Keratinocyte (primary cell): ENCODE results near the gene ZNF329. TPM values are rescaled to one million over a fixed set of nuclear protein-coding genes. Genes with fewer than 3 reads are reported as not detected.
A peak's percentile ranks its signal among the peaks of the same experiment; 100 is the strongest.

ENCODE experiments used
- DNase-seq: peaks from one replicate; pipeline ENCODE4 v3.0.0-alpha.2; 2011; ENCODE audit warnings: low read depth, missing footprints, low spot score
- FAIRE-seq: peaks from 2 replicates; lab custom pipeline; 2011; peaks lifted over from hg19 to GRCh38; lab: Jason Lieb, UNC
- H2AFZ ChIP-seq: 2 replicates; pipeline ENCODE4 v1.6.0; 2012; ENCODE audit warnings: low read length, control low read depth, inconsistent platforms; ENCODE audit not compliant: control insufficient read depth
- H3K27ac ChIP-seq: 2 replicates; pipeline ENCODE4 v1.5.1; 2011; ENCODE audit warnings: low read length; ENCODE audit not compliant: control insufficient read depth, insufficient read depth
- H3K27me3 ChIP-seq: 3 replicates; pipeline ENCODE4 v1.6.0; 2011; ENCODE audit warnings: low read length; ENCODE audit not compliant: control insufficient read depth, insufficient read depth; ENCODE audit errors: extremely low read depth
- H3K36me3 ChIP-seq, 2 experiments: 2 replicates in 1 of 2; 3 replicates in 1 of 2; pipeline ENCODE4 v1.5.1; 2011; ENCODE audit warnings: low read length in 2 of 2, mild to moderate bottlenecking in 1 of 2; ENCODE audit not compliant: control insufficient read depth in 2 of 2, insufficient read depth in 2 of 2; ENCODE audit errors: extremely low read depth in 1 of 2
- H3K4me1 ChIP-seq: 3 replicates; pipeline ENCODE4 v1.5.1; 2011; ENCODE audit warnings: low read length; ENCODE audit not compliant: control insufficient read depth, insufficient read depth; ENCODE audit errors: extremely low read depth
- H3K4me2 ChIP-seq: 3 replicates; pipeline ENCODE4 v1.6.0; 2011; ENCODE audit warnings: low read depth, low read length; ENCODE audit not compliant: control insufficient read depth, insufficient read depth; ENCODE audit errors: extremely low read depth
- H3K4me3 ChIP-seq, 3 experiments: fragments of 200-600 bp in 1 of 3; sonication (generic) in 1 of 3; 2 replicates in 2 of 3; 3 replicates in 1 of 3; pipeline ENCODE4 v1.5.1; 2011 to 2016; ENCODE audit warnings: low read length in 3 of 3, mild to moderate bottlenecking in 3 of 3, control low read depth in 2 of 3, inconsistent platforms in 1 of 3, low read depth in 1 of 3, mixed read lengths in 1 of 3, mixed run types in 1 of 3, moderate library complexity in 1 of 3; ENCODE audit not compliant: control insufficient read depth in 2 of 3, insufficient read depth in 2 of 3; ENCODE audit errors: extremely low read depth in 1 of 3
- H3K79me2 ChIP-seq: 2 replicates; pipeline ENCODE4 v1.6.0; 2012; ENCODE audit warnings: low read length; ENCODE audit not compliant: control insufficient read depth, insufficient read depth
- H3K9ac ChIP-seq: 3 replicates; pipeline ENCODE4 v1.6.0; 2011; ENCODE audit warnings: low read length; ENCODE audit not compliant: control insufficient read depth, insufficient read depth; ENCODE audit errors: extremely low read depth
- H3K9me1 ChIP-seq: 3 replicates; pipeline ENCODE4 v1.6.0; 2011; ENCODE audit warnings: low read length; ENCODE audit not compliant: control insufficient read depth, insufficient read depth; ENCODE audit errors: extremely low read depth
- H3K9me3 ChIP-seq: 2 replicates; pipeline ENCODE4 v1.5.1; 2012; ENCODE audit warnings: low read depth, low read length; ENCODE audit not compliant: control insufficient read depth
- H4K20me1 ChIP-seq: 3 replicates; pipeline ENCODE4 v1.6.0; 2011; ENCODE audit warnings: low read length; ENCODE audit not compliant: control insufficient read depth, insufficient read depth; ENCODE audit errors: extremely low read depth
- EZH2 ChIP-seq: IDR thresholded peaks from one replicate; pipeline ENCODE4 v1.6.1; 2012; ENCODE audit warnings: inconsistent platforms, mild to moderate bottlenecking, low read length, moderate library complexity
- dilution Hi-C: fragments of 300-500 bp; cut with MboI; formaldehyde crosslinking; loops from one replicate; pipeline ENCODE4 v1.7.0; 2020; ENCODE audit warnings: low sequenced_read_pairs; ENCODE audit not compliant: extremely low pct_ligation_motif_present
- polyA plus RNA-seq, 5 experiments: library from polyadenylated mRNA; depleted of rRNA in 3 of 5; stranded (reverse) in 3 of 5; stranded (forward) in 1 of 5; unstranded in 1 of 5; fragments of >200 nt; gene quantifications; 1 replicate in 1 of 5; 2 replicates in 3 of 5; 3 replicates in 1 of 5; pipeline versions ENCODE4 v1.2.1 to v1.2.3, GENCODE V29; 2011 to 2012; ENCODE audit warnings: missing spikeins in 2 of 5, low read depth in 1 of 5, low replicate concordance in 1 of 5
- TF ChIP-seq, protein P1 (sequence below), 3 experiments: IDR thresholded peaks in 1 of 3; conservative IDR thresholded peaks in 1 of 3; optimal IDR thresholded peaks in 1 of 3; 2 replicates in 2 of 3; 3 replicates in 1 of 3; pipeline versions ENCODE3 to v1.5.1; 2011; ENCODE audit warnings: low read length in 3 of 3, mild to moderate bottlenecking in 3 of 3, moderate library complexity in 2 of 3, control low read depth in 1 of 3, inconsistent platforms in 1 of 3; ENCODE audit not compliant: insufficient read depth in 2 of 3; ENCODE audit errors: extremely low read depth in 1 of 3

The ZNF329 gene
- polyA plus RNA-seq, 1 donor (not counting 4 experiments of a cell fraction or from before 2014, with no cell fraction given), result 8.5 TPM

DNA sequence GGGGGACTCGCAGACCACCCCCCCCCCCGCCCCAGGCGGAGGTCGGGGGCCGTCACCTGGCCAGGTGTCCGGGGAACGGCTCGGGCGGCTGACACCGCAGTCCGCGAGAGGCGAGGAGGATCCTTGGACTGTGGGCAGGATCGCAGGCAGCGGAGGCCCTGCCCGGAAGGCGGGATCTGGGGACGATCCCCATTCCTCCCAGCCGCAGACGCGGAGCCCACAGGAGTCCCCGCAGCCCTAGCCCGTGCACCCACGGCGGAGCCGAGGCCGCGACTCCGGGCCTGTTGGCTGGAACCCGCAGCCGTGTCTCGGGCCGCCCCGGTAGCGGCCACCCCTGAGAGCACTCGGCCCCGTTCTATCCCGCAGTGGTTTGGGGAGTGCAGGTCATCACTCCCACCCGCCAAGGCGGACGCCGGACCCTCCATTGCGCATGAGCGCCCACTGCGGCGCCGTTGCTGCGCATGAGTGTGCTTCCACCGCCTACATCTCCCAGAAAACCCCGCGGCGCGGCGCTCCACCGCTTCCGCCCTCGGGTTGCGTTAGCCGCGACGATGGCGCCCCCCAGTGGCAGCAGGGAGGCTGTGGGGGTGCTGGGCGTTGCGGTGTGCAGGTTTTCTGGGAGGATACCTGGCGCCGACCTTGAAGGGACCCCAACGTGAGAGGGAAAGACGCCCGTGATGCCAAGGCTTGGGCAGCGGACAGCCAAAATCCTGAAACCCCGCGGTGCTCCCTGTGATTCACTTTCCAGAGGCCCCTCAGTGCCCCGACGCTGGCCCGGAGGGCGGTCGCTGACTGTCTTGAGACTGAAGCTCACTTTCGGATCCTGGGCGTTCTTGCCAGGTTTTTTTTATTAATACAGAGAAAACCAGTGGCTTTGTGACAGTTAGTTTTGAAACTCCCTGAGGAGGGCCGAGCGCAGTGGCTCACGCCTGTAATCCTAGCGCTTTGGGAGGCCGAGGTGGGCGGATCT lies 4.4 kb upstream of the ZNF329 start:
- dilution Hi-C loops, result no loop called here
- peak; percentile 41 for DNase-seq

DNA sequence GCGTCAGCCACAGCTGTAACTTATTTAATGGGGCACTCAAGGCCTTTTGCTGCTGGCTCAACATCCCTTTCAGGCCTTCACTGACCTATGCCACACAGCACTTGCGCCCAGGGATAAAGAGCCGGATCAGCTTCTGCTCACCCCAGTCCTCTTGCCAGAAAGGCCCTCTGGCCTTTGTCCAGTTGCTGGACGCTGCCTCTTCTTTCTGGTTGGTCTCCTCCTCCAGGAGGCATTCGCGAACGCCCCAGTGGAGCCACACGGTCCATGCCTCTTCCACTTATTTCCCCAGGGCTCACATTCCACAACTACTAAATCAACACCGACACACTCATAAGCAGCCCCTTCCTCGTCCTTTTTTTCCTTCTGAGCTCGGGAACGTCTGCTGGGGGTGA lies 3.7 kb upstream of the ZNF329 start:
- H3K9ac ChIP-seq, result peak overlapping the region; percentile 81
- no peaks in the 10 kb centered on the region for H3K36me3 ChIP-seq
- H2AFZ ChIP-seq, result peak overlapping the region; percentile 87
- peak overlapping the region; percentile 81 to 90 (median 84) for H3K4me3 ChIP-seq
- TF ChIP-seq, protein P1, sequence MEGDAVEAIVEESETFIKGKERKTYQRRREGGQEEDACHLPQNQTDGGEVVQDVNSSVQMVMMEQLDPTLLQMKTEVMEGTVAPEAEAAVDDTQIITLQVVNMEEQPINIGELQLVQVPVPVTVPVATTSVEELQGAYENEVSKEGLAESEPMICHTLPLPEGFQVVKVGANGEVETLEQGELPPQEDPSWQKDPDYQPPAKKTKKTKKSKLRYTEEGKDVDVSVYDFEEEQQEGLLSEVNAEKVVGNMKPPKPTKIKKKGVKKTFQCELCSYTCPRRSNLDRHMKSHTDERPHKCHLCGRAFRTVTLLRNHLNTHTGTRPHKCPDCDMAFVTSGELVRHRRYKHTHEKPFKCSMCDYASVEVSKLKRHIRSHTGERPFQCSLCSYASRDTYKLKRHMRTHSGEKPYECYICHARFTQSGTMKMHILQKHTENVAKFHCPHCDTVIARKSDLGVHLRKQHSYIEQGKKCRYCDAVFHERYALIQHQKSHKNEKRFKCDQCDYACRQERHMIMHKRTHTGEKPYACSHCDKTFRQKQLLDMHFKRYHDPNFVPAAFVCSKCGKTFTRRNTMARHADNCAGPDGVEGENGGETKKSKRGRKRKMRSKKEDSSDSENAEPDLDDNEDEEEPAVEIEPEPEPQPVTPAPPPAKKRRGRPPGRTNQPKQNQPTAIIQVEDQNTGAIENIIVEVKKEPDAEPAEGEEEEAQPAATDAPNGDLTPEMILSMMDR (optimal IDR thresholded peaks at IDR 0.05 in 1 of 3, IDR thresholded peaks at IDR 0.05 in 1 of 3, conservative IDR thresholded peaks at IDR 0.05 in 1 of 3; ENCODE audit: extremely low read depth in 1 of 3, insufficient read depth in 2 of 3, low read length in 3 of 3), result no peak
- no peak for TF ChIP-seq EZH2
- FAIRE-seq (no peak), DNase-seq (no peak)
- peaks cover 9% of the 10 kb centered on the region for H3K4me1 ChIP-seq
- no peaks in the 10 kb centered on the region for H4K20me1 ChIP-seq
- no peaks in the 10 kb centered on the region for H3K9me1 ChIP-seq
- peaks cover 12% of the 10 kb centered on the region for H3K79me2 ChIP-seq
- H3K27me3 ChIP-seq, result no peaks in the 10 kb centered on the region
- peak overlapping the region; percentile 79 for H3K4me2 ChIP-seq
- peak overlapping the region; percentile 64 for H3K27ac ChIP-seq
- H3K9me3 ChIP-seq, result no peaks in the 10 kb centered on the region
- dilution Hi-C loops, result no loop called here

More for the DNA sequence above, 4.4 kb upstream of the ZNF329 start:
- Histone ChIP-seq H3K4me2 (peak overlapping the region; percentile 79), H3K9ac (peak overlapping the region; percentile 81), H3K79me2 (peaks cover 6% of the 10 kb centered on the region), H3K27me3 (no peaks in the 10 kb centered on the region), H3K36me3 (no peaks in the 10 kb centered on the region), H3K27ac (peak overlapping the region; percentile 64), H4K20me1 (no peaks in the 10 kb centered on the region), H3K4me3 (peak overlapping the region; percentile 81 to 90 (median 84)), H3K9me1 (no peaks in the 10 kb centered on the region), H3K4me1 (peaks cover 5% of the 10 kb centered on the region), H3K9me3 (no peaks in the 10 kb centered on the region), H2AFZ (peak overlapping the region; percentile 87)
- no peak for TF ChIP-seq EZH2
- TF ChIP-seq, protein P1 (optimal IDR thresholded peaks at IDR 0.05 in 1 of 3, IDR thresholded peaks at IDR 0.05 in 1 of 3, conservative IDR thresholded peaks at IDR 0.05 in 1 of 3; ENCODE audit: extremely low read depth in 1 of 3, insufficient read depth in 2 of 3, low read length in 3 of 3), result peak; percentile 85 to 99 (median 99)
- peak; percentile 74 for FAIRE-seq
